NCI-H2107 (cell line): ENCODE data around the gene UBE2Q1.
"Not testable (repeated sequence)": the region's sequence is repeated elsewhere in the genome, so short reads cannot be mapped to it uniquely, and the experiment has no call there.

ENCODE experiments used
- DNase-seq: peaks from one replicate; lab custom pipeline; 2025; lab: John Stamatoyannopoulos, UW

The UBE2Q1 gene

DNA sequence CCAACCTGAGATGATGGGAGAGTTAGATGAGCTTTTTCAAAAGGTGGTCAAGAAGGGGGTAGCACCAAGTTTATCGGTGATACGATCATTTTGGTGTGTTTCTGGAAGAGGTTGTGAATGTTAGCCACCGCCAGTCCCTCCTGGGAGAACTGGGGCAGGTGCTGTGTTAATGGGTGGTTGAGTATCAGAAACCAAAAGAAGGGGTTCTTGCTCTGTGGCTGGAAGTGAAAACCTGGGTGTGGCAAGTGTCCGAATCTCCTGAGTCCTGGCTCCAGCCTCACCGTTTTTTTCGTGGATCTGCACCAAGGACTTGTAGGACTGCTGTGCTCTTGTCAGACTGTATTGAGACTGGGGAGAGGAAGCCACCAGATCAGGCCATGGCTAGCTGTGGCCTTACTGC is 7.8 kb downstream of the UBE2Q1 start:
- DNase-seq, result no peak

DNA sequence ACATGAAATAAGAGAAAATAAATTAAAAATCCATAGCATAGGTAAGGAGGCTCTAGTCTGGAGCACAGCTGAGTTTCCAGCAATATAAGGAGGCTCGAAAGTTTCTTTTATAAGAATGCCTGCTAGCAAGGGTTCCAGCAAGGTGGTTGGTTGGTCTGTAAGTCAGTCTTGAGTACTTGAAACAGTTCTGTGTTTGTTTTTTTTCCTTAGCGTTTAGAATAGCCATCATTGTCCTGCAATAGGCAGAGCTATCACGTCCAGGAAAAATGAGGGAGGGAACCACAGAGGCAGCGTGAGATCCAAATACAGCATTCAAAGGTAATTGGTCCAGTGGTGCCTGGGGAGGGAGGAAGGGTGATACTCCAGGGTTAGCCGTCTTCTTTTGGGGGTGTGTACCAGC is 8.4 kb downstream of the UBE2Q1 start:
- no peak for DNase-seq

DNA sequence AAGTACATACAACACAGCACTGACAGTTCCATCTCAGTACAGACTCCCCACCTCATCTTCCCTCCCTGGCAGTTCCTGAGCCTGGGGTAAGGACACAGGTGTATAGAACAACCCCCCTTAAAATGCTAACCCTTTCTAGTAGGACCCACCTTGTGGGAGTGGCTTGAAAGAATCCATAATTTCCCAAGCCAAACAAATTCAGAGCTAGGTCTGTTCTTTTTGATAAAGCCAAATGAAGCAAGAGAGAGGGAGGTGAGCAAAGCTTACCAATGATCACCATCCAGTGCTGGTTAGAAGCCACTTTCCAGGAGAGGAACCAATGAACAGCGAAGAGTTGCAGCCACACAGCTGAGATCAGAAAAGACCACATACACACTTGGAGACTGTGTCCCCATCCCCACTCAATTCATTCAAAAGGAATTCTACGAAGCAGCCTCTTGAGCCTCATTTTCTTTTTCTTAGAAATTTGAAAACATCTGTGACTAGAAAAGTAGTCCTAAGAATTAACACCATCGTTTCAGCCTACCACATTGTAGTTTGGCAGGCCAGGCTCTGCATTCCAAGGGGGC is 9.2 kb downstream of the UBE2Q1 start:
- no peak for DNase-seq

DNA sequence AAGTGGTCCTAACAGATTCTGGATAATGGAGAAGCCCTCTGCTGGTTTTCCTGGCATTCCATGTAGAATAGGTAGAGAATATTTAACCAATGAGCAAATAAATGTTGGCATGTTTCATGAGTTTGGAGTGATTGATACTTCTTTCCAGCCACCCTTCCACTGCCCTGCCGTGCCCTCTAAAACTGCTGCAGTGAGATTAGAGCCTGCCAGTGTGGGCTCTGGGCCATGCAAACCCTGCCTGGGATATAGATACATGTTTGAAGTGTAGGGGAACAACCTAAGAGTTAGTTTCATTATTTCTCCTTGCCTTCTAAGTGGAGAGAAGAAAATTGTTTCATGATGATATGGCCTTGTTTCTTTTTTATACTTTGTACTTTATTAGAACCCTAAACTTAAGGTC is 10.4 kb downstream of the UBE2Q1 start:
- DNase-seq, result no peak

DNA sequence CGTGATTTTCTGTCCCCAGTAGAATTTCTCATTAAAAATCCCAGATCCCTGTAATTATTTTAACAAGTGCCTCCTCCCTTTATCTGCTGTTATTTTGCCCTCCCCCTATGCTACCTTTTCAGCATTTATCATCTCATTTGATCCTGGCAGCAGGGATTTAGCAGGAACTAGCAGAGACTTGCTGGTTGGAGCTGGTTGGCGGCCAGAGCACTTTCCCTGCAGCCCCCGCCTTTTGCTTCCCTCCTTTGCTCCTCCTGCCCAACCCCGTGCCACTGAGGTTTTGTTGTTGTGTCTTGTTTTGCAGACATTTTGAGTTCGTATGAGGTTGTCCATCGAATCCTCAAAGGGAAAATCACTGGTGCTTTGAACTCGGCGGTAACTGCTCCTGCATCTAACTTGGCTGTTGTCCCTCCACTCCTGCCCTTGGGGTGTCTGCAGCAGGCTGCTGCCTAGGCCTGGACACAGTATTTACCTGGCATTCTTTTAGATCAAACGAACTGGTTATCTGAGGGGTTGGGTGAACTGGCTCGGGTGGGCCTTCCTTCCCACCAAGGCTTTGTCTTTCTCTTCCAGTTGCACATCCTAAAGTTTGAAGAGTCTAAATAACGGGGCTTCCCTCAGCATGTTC is 11.2 kb downstream of the UBE2Q1 start:
- DNase-seq, result no peak

DNA sequence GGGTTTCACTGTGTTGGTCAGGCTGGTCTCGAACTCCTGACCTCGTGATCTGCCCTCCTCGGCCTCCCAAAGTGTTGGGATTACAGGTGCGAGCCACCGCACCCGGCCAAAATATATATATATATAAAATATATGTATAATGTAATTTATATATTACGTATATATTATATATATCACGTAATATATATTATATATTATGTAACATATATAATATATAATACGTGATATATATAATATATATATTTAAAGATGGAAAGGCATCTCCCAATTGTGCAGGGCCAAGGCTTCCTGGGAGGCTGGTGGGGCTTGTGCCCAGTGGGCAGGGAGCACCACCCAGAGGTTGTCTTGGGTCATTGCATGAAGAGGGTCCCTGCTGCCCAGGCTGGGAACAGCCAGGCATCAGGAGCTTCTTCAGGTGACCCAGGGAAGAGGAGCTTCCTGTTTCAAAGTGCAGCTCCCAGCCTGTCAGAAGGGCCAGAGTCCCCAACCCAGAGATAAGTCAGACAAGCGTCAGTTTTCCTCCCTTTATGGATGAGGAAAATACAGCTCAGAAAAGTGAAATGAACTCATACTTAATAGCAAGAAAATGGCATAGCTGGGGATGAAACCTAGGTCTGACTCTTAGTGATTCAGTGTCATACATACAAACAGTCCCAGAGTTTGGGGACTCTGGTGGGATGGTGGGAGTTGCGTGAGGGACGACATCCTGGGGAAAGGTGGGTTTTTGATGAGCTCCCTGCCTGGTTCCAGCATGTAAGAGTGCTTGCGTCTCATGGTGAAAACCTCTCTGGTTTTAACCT is 12.0 kb downstream of the UBE2Q1 start:
- DNase-seq, result peak; percentile 73

DNA sequence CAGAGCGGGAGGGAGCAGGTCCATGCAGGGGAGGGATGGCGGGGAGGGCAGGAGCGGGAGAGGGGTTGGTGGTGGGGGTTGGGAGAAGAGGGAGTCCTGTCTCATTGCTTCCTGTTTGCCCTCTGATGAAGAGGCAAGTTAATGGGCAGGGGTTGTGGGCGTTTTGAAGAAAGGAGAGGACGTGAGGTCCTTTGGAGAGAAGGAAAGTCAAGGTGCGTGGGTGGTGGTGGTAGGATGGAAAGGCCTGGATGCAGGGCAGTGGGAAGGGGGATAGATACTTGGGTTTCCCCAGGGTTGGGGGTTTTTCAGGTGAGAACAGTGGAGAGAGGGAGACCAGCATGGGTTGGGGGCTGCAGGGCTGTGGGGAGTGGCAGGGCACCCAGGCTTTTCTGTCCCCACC is 17.2 kb downstream of the UBE2Q1 start:
- no peak for DNase-seq

GRCh38 chr1:154539486-154540483 is 18.7 kb downstream of the UBE2Q1 start:
- DNase-seq, result no peak

DNA sequence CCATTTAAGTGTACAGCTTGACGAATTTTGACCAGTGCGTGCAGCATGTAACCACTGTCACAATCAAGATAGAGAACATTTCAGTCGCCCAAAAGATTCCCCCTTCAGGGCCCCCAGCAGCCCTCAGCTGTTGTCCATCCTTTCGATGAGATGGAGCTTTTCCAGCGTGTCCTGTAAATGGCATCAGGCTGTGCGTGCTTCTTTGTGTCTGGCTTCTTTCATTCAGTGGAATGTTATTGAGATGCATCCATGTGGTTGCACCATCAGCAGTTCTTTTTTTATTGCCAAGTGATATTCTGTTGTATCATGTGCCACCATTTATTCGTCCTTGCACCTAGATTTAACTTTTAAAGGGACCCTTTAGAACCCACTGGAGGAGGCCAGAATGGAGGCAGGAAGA is 21.9 kb downstream of the UBE2Q1 start:
- DNase-seq, result no peak

DNA sequence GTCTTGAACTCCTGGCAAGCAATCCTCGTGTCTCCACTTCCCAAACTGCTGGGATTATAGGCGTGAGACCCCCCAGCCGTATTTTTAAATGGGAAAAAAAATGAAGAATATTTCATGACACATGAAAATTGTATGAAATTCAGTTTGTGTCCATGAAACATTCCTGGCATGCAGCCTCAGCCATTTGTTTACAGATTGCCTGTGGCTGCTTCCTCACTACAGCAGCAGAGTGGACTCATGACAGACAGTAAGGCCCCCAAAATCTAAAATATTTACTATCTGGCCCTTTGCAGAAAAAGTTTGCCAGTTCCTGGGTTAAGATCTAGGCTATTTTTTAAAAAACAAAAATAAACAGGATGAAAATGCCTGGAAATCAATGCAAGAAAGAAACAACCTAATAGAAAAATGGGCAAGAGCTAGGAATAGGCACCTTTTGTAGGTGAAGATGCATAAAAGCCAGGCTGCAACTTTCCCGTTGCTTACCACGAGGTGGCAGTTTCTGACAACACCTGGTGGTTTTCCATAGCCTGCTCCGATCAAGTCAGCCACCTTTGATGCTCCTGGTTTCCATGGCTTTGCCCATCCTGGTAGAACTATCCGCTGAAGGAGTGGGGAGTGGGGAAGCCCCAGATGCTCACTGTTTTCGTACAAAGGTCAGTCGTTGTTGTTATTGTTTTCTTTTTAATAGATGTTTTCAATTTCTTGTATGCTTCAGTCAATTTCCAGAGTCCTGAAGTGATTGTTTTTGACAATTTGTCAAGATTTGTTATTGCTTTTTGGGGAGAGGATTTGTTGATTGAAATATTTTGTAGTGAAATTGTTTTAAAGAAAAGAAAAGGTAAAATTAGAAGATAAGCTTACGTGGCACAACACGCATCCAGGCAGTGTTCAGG is 24.3 kb downstream of the UBE2Q1 start:
- peak; percentile 29 for DNase-seq

- not testable (repeated sequence) for DNase-seq
Measured at GRCh38 chr1:154531950-154532349, 26.5 kb downstream of the UBE2Q1 start.

DNA sequence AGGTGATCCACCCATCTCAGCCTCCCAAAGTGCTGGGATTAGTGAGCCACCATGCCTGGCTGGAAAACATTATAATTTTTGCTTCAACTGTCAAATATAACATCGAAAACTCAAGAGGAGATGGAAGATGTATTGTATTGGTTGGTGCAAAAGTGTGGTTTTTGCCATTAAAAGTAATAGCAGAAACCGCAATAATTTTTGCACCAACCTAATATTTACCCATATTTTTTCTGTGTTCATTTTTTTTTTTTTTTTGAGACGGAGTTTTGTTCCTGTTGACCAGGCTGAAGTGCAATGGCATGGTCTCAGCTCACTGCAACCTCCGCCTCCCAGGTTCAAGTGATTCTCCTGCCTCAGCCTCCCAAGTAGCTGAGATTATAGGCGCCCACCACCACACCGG is 29.2 kb downstream of the UBE2Q1 start:
- no peak for DNase-seq

DNA sequence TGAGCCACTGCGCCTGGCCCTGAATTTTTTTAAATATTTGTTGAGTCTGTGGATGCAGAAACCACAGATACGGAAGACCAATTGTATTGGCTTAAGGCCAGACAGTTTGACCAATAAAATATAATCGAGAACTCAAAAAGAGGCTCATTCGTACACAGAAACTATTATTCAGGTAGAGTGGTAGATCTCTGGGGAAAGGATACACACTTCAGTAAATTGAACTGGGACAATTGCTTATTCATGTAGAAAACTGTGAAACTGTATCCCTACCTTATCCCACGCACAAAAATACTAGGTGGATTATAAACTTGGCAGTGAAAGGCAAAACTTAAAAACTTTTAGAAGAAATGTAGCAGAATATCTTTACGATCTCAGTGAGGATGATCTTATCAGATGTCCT is 31.3 kb downstream of the UBE2Q1 start:
- no peak for DNase-seq

GRCh38 chr1:154524881-154525280 is 33.6 kb downstream of the UBE2Q1 start:
- no peak for DNase-seq

GRCh38 chr1:154521695-154522094 is 36.8 kb downstream of the UBE2Q1 start:
- DNase-seq, result no peak

GRCh38 chr1:154520333-154520732 is 38.1 kb downstream of the UBE2Q1 start:
- DNase-seq, result no peak

DNA sequence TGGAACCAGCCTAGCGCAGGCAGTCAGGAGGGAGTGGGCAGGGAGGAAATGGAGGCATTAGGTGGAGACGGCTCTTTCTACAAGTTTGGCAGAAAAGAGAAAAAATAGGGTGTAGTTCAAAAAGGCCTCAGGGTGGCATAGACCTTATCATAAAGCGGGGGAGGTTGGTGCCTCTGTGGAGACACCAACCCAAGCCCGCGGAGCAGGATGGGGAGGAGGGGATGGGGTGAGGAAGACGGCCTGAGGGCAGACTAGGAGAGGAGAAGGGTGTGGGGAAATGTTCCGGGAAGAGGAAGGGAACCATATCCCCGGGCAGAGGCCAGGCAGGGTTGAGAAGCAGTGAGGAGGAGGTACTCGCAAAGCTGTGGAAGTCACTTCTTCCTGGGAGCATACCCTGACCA is 38.9 kb downstream of the UBE2Q1 start:
- DNase-seq, result no peak

DNA sequence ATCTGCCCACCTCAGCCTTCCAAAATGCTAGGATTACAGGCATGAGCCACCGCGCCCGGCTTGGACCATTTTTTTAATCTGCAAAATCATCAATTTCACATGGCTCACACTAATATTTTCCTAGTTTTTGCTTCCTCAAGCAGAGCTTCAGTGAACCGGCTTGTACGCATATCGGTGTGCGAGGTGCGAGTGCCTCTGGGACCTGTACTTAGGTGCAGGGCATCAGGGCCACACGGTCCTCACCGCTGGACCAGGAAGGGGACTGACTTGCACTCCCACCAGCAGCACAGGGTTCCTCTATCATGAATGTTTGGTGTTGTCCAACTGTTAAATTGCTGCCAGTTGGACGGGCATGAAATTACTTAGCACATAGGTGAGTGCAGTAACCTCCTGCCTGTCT is 40.8 kb downstream of the UBE2Q1 start:
- DNase-seq, result no peak

DNA sequence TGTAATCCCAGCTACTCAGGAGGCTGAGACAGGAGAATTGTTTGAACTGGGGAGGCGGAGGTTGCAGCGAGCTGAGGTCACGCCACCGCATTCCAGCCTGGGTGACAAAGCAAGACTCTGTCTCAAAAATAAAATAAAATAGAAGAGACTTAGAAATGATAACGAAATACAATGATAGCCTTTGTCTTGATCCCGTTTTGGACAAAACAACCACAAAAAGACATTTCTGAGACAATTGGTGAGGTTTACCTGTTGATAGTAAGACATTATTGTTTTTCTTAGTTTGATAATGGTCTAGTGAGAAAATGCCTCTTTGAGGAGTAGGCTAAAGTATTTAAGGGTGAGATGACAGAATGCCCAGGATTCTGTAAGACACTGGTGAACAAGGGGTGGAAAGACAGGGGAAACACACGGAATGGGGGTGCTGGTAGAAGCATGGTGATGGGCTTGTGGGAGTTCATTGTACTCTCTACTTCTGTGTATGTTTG is 44.4 kb downstream of the UBE2Q1 start:
- DNase-seq, result no peak

- no peak for DNase-seq
Measured at GRCh38 chr1:154512760-154513159, 45.7 kb downstream of the UBE2Q1 start.

DNA sequence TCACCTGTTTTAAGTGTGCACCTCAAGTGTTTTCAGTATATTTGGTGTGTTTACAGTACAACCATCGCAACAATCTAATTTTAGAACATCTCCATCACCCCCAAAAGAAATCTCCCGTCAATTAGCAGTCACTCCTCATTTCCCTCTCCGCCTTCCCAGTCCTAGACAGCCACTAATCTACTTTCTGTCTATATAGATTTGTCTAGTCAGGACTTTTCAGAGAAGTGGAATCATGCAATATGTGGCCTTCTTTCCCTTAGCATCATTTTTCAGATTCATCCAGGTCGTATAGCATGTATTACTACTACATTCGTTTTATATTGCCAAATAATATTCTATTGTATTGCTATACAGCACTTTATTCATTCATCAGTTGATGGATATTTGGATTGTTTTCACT is 54.6 kb downstream of the UBE2Q1 start:
- DNase-seq, result no peak
